Right lobe of liver (tissue), 6 donors: ENCODE results near the gene SYNE3. TPM values are rescaled to one million over a fixed set of nuclear protein-coding genes. Genes with fewer than 3 reads are reported as not detected.

Experiments
- ATAC-seq, 4 donors: fragments of 200-7000 bp; cut with Tn5 transposase; one replicate each; pipeline ENCODE4 v1.9.1; 2020; ENCODE audit warnings: mild to moderate bottlenecking in 4 of 4, moderate library complexity in 4 of 4
- DNase-seq, 3 donors: peaks; one replicate each; pipeline ENCODE4 v3.0.0-alpha.2; 2020
- H3K27ac ChIP-seq, 3 donors: fragments of 200-600 bp; one replicate each; pipeline ENCODE4 v1.8.0; 2022
- H3K27me3 ChIP-seq, 2 donors: fragments of 200-600 bp; one replicate each; pipeline ENCODE4 v1.8.0; 2022
- H3K36me3 ChIP-seq, 4 donors: fragments of 200-600 bp; sonication (generic) in 1 of 4; one replicate each; pipeline versions ENCODE4 v1.5.1 to v1.8.0; 2017 to 2022; ENCODE audit warnings: control low read depth in 1 of 4
- H3K4me1 ChIP-seq, 4 donors: fragments of 200-600 bp; sonication (generic) in 1 of 4; one replicate each; pipeline versions ENCODE4 v1.5.1 to v1.8.0; 2017 to 2022; ENCODE audit warnings: control low read depth in 1 of 4
- H3K4me3 ChIP-seq, 3 donors: fragments of 200-600 bp; one replicate each; pipeline ENCODE4 v1.8.0; 2022
- H3K9me3 ChIP-seq, 4 donors: fragments of 200-600 bp; sonication (generic) in 1 of 4; one replicate each; pipeline versions ENCODE4 v1.5.1 to v1.8.0; 2017 to 2022; ENCODE audit warnings: control low read depth in 1 of 4
- CTCF ChIP-seq, 4 donors: fragments of 200-600 bp in 3 of 4; fragments of 450-650 bp in 1 of 4; IDR thresholded peaks; one replicate each; pipeline versions ENCODE4 v1.5.1 to v1.8.0; 2016 to 2022; ENCODE audit warnings: antibody characterized with exemption in 4 of 4, mild to moderate bottlenecking in 2 of 4
- POLR2A ChIP-seq: fragments of 450-650 bp; IDR thresholded peaks from one replicate; pipeline ENCODE4 v1.6.1; 2017; ENCODE audit warnings: antibody characterized with exemption, mild to moderate bottlenecking
- WGBS: methylation state at CpG from one replicate; pipeline ENCODE4 v1.1.6; 2018; ENCODE audit warnings: low coverage, low lambda C conversion rate; ENCODE audit not compliant: insufficient coverage; ENCODE audit errors: missing lambda C conversion rate; 5-methylcytosine and 5-hydroxymethylcytosine counted together
- intact Hi-C, 2 donors: fragments of 100-400 bp; cut with DNase I; formaldehyde crosslinking; loops; one replicate each; pipeline versions ENCODE4 v1.11.2 to v1.14.1; 2022
- total RNA-seq, 6 experiments: library from RNA; depleted of rRNA in 2 of 6; stranded (reverse); fragments of >200 nt in 2 of 6; fragmentation: NEBNext Ultra II Directional in 3 of 6; extraction: Animal tissue kit (Norgen Biotek cat#: 25700) in 3 of 6; gene quantifications; one replicate each; pipeline versions ENCODE4 v1.1.0 to v1.2.4, GENCODE V29; 2016 to 2023
- donor health status: DM: no; HTN: yes; CAD: no.
- donor health status: DM: no; HTN: no; CAD: no.
- donor health status: DM: no; HTN: no; CAD: no.
- donor health status: DM: no; HTN: yes; CAD: no.
- donor health status: DM: no; HTN: yes; CAD: no.

SYNE3 gene
- total RNA-seq, 6 experiments from 2014 or later = 3.7 to 11.6 (median 5.0) TPM

- Histone ChIP-seq H3K4me3 (peak overlapping the region in 2 of 3 donors; percentile 26 to 30), H3K27ac (peak overlapping the region; percentile 42 to 86 (median 77)), H3K36me3 (no peaks in the 10 kb centered on the region), H3K9me3 (no peaks in the 10 kb centered on the region), H3K27me3 (no peaks in the 10 kb centered on the region), H3K4me1 (peaks cover 0 to 57% (median 30%) of the 10 kb centered on the region in 4 donors)
- TF ChIP-seq POLR2A (no peak), CTCF (IDR thresholded peaks at IDR 0.05) (no peak)
- 13% methylated on average over 7 of the region's 12 CpGs for WGBS
- intact Hi-C loops = loop anchor here in 1 of 2 donors (10.0 kb wide), 1 partner anchor 78 kb away; no protein-coding TSS in a partner anchor
- DNase-seq (peak in 1 of 3 donors; percentile 49), ATAC-seq (peak; percentile 22 to 52 (median 40))
These were observed 6.8 kb upstream of the SYNE3 start for GRCh38 chr14:95523051-95523814.

GRCh38 chr14:95522556-95522955 lies 6.1 kb upstream of the SYNE3 start:
- ATAC-seq = no peak
- intact Hi-C loops = loop anchor here in 1 of 2 donors (10.0 kb wide), 1 partner anchor 78 kb away; no protein-coding TSS in a partner anchor
- TF ChIP-seq CTCF (IDR thresholded peaks at IDR 0.05) (no peak), POLR2A (no peak)

GRCh38 chr14:95522116-95522515 lies 5.7 kb upstream of the SYNE3 start:
- intact Hi-C loops = loop anchor here in 1 of 2 donors (10.0 kb wide), 1 partner anchor 77 kb away; no protein-coding TSS in a partner anchor
- peak in 1 of 3 donors; percentile 31 for DNase-seq
- H3K36me3 ChIP-seq = no peaks in the 10 kb centered on the region
- H3K27ac ChIP-seq = no peak overlapping the region
- no peaks in the 10 kb centered on the region for H3K9me3 ChIP-seq
- no peak for TF ChIP-seq CTCF (IDR thresholded peaks at IDR 0.05)
- no peak for TF ChIP-seq POLR2A
- H3K27me3 ChIP-seq = no peaks in the 10 kb centered on the region
- H3K4me3 ChIP-seq = no peak overlapping the region
- peaks cover 0 to 54% (median 26%) of the 10 kb centered on the region in 4 donors for H3K4me1 ChIP-seq
- no peak for ATAC-seq
- 92% methylated on average over 10 of the region's 11 CpGs for WGBS

More at GRCh38 chr14:95522556-95522955, 6.1 kb upstream of the SYNE3 start:
- WGBS = 59% methylated on average over 4 of the region's 4 CpGs
- H3K4me1 ChIP-seq = peaks cover 0 to 54% (median 28%) of the 10 kb centered on the region in 4 donors
- H3K4me3 ChIP-seq = no peak overlapping the region
- no peaks in the 10 kb centered on the region for H3K36me3 ChIP-seq
- H3K27ac ChIP-seq = peak overlapping the region in 2 of 3 donors; percentile 77 to 86
- no peaks in the 10 kb centered on the region for H3K9me3 ChIP-seq
- H3K27me3 ChIP-seq = no peaks in the 10 kb centered on the region
- DNase-seq = no peak

- Histone ChIP-seq H3K27ac (no peak overlapping the region), H3K4me1 (peaks cover 0 to 48% (median 19%) of the 10 kb centered on the region in 4 donors), H3K27me3 (no peaks in the 10 kb centered on the region), H3K4me3 (no peak overlapping the region), H3K9me3 (no peaks in the 10 kb centered on the region), H3K36me3 (no peaks in the 10 kb centered on the region)
- ATAC-seq (no peak), DNase-seq (peak in 1 of 3 donors; percentile 28)
- no peak for TF ChIP-seq CTCF (IDR thresholded peaks at IDR 0.05)
- WGBS = 68% methylated on average over 4 of the region's 4 CpGs
- intact Hi-C loops = loop anchor here in 1 of 2 donors (10.0 kb wide), 1 partner anchor 76 kb away; no protein-coding TSS in a partner anchor
These were observed 4.6 kb upstream of the SYNE3 start for GRCh38 chr14:95521001-95521400.
